Measurements from ENCODE around the gene RELN.

Gene RELN

DNA sequence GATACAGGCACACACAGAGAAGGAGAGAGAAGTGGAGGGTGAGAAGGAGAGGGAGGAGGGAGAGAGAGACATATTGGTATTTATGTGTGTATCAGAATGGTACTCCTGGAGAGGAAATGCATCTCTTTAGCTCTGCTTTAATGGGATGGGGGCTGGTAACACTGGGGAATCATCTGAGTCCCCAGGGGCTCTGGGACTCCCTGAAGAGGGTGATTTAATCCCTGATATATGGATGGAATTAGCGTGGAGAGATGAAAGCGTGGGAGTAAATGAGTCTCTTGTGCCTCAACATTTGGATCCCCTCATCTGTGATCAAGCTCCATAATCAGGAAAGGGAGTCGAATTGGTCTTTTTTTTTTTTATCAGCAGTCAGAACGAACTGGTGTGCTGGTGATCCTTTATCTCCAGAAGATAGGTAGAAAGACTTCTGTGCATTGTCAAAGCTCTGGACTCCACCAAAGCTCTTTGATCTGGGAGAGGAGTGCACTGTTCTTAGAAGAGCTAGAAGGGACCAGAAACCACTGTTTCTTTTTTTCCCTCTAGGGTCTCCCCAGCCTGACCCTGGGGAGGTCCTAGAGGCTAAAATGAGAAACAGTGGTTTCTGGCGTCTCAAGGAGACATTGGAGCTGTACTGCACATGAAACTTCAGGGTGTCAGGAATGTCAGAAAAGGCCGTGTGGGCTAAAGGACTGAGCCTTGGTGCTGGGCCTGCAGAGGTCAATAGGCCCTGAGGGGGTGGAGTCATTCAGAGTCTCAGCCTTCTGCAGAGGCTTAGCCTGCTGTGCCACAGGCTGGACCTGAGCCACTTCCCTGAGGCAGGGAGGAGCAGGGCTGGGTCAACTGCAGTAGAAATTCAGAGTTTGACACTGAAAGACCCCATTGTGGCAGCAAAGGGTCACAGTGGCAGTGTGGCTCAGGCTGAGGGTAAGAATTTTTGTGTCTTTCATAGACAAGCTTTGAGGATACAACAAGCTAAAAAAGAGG is 309.0 kb downstream of the RELN start:
- DNase-seq (ENCODE audit: low spot score) = no peak

DNA sequence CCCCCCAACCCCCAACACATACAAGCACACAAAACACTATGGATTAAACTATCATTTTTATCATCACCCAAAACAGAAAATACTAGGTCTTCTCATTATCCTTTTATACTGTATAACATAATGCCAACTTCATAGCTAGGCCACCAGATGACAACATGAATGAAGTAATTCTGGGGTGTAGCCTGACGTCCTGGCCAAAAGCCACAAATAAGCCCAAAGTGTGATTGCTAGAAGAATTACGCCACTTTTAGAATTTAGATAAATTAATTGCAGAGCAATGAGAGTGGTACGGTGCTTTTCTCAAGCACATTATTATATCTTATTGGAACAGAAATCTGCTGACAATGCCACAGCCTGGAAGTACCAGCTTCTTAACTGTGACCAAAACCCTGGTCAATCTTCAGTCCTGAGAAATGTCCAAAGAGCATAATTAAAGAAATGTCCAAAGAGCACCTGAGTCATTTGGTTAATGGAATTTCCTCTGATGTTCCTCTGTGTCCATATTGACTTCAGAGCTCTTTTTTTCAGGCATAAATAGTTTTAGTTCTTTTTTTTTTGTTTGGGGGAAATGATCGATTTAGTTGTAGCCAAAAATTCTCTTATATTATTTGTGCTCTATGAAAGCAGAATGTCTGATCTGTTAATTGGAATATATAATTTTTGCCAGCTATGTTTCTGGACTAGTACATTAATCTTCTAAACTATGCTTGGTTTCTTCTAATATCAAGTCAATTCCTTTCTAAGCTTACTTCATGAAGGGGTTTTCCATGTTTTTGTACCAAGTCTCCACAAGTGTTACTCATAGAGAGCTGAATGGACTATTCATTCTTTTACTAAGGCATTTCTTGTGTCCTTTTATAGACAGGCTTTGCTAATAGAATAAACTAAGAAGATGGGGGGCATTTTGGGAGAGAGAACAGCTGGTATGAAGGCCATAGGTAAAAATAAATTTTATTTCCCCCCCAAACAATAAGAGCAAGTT is 310.0 kb downstream of the RELN start:
- no peak for DNase-seq (ENCODE audit: low spot score)

DNA sequence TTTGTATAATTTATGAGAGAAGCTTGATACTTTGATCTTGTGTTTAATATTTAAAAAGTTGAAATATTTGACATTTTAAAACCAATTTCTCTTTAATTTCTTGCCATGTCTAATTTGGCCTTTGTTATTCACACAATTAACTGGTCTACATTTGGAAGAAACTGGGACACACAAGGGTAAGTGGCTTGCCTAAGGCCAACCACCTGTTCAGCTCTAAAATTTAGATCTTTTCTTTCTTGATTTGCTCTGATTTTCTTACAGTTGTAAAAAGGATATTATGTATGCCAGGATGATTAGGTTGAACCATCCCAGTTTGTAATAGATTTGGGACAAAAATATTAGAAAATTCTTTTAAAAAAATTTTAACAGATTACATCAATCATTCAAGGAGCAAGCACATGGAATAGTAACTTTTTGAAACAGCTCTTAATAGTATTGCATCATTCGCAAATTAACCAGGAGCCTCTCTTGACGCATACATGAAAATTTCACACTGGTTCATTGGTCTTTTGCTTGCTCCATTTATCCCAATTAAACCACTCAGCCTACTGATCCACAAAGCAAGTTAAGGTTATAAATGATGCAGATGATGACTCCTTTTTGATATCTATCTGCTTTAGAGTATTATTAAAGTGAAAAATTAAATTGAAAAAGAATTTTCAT is 321.0 kb downstream of the RELN start:
- no peak for DNase-seq (ENCODE audit: low spot score)

DNA sequence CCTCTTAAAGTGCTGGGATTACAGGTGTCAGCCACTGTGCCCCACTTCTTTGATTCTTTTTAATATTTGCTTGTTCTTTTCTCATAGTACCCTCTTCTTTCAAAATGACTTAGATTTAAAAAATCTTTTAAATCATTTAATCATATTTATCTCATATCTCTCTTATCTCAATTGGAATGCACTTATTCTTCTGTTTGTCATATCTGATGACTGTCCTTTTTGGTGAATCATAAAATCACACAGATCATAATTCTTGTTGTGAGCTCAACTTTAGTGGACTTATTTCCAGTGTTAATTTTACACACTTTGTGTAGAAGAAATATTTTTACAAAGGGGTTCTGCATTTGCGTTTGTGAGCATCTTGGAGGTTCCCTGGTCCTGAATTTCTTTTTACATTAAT is 323.1 kb downstream of the RELN start:
- DNase-seq (ENCODE audit: low spot score) = no peak

DNA sequence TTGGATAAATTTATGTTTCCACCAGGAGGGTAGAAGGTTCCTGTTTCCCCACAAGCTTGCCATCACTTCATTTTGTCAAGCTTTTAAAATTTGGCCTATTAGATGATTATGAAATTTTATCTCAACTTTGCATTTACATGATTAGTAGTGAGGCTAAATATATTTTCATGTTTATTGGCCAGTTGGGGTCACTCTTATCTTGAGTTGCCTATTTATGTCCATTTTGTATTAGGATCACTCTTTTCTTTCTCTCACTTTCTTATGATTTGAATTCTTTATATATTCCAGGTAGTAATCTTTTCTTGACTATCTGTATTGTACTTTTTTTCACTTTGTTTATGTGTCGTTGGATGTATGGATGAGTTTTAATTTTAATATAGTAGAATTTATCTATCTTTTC is 324.9 kb downstream of the RELN start:
- no peak for DNase-seq (ENCODE audit: low spot score)

DNA sequence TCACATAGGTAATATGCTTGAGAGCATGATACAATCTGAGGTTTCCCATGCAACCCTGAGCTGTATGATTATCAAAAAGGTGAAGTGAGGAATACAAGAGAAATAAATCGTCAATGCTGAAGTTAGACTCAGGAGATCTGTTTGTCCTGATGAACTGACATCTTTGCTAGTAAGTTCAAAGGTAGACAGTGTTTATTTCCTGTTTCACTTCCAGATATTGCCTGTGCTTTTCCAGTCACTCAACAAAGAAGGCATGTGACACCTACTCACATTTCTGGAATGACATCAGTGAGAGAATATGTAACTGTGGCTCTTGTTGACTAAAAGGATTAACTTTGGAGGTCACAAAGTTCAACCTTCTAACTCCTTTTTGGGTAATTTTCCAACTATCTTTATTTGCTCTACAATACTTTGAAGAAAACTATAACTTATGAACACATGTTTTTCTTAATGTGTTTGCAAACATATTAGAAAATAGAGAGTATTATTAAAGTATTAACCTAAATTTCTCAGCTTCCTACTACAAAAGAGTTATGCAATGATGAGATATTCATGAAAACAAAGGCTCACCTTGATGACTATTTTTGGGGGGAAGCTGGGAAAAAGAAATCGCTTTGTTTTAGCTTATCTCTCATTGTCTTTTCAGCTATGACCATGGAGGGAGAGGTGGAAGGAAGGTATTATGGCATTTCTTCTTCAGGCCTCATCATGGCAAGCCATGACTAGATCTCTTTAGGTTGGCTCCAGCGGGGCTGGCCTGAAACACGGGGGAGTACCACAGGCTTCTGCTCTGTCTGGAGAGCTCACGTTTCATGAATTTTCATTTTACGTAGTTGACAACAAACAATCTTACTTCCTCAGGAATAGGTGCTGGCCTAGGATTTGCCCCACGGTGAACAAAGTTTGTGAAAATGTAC is 328.7 kb downstream of the RELN start:
- no peak for DNase-seq (ENCODE audit: low spot score)

DNA sequence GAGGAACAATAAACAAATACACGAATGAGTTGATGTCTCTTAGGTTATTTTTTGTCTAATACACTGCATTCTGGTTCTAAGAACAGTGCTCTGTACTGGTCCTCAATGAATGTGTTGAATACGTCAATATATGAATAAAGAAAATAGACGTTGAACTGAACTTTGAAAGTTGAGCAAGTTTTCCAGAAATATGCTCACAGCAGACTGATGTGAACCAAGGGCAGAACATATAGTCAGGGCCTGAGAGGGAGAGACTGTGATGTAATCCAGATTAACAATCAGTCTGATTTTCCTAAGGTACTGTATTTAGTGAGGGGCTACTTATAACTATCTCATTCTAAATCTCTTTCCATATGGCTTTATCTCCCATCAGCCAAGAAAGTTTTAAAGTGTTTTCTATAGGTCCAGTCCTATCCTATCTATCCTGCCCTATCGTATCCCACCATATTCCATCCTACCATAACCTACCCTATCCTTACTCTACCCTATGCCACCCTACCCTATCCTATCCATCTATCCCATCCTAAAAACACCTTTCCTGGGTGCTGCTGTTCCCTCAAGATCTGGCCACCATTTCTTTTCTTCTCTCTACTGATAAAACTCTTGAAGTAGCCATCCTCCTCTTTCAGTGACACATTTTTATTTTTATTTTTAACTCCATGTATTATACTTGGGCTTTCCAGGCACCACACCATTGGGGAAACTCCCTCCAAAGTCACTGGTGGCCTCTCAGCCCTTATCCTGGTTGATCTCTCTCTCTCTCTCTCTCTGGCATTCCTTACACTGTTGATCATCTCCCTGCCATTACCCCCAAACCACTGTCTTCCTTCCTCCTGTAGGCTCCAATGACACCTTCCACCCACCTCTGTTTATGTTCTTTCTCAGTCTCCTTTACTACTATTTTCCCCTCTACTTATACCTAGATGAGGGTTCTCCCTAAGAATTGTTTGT is 331.1 kb downstream of the RELN start:
- no peak for DNase-seq (ENCODE audit: low spot score)

DNA sequence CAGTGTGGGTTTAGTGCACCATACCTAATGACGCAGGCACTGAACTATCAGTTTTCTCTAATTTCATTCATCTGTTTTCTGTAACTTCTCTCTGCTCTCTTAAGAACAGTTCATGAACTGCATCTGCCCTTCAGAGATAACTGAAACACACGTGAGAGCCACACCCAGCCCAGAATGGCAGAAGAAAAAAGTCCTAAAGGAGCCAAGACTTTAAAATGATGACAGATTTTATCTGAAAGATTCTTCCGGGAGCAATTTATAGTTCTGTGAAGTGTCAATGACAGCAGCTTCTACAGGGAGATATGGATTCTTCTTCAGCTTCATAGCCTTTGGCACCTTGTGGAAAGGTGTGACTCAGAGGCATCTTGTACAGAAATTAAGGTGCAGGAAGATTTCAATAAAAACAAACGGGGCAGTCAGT is 332.0 kb downstream of the RELN start:
- DNase-seq (ENCODE audit: low spot score) = no peak

DNA sequence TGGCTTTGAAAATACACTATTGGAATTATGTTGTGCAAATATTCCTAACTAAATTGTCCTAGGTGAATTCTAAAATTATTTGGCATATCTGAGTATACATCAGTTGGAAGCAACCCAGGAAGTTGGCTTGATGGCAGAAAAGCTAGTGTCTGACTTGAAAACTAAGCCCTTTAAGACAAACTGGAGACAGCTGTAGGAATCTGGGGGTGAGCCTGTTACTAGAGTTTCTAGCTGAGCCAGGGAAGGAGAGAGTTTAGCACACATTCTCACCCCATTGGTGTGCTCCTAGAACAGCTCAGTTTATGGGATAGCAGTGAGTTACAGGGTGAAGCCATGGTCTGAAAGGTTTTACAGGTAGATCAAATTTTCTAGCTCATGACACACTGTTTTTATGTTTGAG is 333.2 kb downstream of the RELN start:
- DNase-seq (ENCODE audit: low spot score) = no peak

DNA sequence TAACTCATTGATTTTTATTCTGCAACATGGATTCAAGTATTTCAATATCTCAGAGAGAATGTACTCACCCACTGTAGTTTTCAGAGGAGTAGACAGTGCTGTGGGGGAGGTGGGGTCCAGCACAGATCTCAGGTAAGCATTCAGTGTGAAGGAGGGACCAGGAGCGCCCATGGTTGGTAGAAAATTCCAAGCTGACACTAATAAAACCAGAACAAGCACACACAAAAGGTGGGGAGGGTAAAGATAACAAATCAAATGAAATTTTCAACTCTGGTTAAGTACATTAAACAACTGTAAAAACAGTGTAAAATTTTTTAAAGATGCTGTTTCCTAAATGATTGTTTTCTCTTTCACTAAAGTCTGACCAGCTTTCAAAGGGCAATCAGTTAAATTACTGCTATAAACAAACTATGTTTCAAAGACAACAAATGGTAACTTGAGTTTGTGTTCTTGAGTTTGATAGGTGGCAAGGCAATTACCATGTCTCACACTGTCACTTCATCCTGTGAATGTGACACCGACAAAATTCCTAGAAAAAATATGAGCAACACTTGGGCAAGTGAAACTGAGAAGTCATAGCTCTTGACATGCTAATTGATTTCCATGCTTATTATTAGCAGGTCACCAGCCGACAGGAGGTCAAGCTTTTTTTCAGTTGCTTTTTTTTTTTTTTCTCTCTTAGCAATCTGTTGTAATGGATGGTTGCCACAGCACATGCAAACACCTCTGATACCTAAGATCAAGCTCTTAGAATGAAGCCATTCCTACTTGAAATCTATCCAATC is 337.7 kb downstream of the RELN start:
- DNase-seq (ENCODE audit: low spot score) = no peak

DNA sequence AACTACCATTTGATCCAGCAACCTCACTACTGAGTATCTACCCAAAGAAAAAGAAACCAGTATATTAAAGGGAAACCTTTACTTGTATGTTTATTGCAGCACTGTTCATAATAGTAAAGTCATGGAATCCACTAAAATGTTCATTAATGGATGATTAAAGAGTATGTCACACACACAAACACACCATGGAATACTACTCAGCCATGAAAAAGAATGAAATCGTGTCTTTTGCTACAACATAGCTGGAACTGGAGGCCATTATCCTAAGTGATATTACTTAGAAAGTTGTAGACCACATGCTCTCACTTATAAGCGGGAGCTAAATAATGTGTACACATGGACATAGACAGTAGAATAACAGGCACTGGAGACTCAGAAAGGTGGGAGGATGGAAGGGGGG is 340.4 kb downstream of the RELN start:
- no peak for DNase-seq (ENCODE audit: low spot score)

DNA sequence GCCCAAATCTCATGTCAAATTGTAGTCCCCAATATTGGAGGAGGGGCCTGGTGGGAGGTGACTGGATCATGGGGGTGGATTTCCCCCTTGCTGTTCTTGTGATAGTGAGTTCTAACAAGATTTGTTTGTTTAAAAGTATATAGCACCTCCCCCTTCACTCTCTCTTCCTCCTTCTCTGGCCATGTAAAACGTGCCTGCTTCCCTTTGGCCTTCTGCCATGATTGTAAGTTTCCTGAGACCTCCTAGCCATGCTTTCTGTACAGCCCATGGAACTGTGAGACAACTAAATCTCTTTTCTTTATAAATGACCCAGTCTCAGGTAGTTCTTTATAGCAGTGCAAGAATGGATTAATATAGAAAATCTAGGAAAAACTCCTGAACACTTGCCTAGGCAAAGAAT is 341.3 kb downstream of the RELN start:
- DNase-seq (ENCODE audit: low spot score) = no peak

DNA sequence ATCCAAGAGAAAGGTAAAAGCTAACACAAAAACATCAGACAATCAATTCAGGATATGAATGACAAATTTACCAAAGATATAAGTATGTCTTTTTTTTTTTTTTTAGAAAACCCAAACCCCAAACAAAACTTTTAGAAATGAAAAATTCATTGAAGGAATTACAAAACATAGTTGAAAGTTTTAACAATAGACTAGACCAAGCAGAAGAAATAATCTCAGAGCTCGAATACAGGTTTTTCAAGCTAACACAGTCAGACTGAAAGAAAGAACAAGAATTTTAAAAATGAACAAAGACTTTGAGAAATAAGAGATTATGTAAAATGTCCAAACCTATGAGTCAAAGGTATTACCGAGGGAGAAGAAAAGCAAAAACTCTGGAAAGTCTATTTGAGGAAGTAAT is 345.1 kb downstream of the RELN start:
- DNase-seq (ENCODE audit: low spot score) = no peak

DNA sequence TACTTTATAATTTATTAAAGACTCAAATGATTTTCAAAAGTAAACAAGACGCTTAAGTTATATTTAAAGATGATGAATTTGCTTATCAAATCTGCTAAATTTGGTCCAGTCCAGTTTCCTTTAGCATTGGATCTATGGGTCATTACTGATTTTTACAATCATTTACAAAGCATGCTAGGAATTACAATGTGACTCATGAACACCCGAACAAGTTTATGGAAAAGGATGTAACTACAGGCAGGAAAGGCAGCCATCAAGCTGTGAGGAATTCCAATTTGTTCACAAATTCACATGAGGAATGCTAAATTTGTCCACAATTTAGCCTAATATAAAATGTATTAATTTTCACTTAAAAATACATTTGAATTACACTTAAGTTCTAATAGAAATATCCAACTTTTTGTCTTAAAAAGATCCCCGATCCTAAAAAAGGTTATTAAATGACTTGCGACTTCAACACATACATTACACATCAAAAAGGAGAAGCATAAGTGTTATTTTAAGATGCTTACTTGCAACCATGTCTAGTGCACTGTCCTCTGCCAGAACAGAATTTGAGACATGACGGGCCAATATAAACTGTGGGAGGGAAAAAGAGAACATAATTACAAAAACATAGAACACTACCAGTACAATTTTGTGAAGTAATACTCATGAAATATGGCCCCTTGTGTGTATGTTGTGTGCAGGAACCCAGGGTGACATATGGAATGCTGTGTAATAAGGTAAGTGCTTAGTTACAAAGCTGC is 349.3 kb downstream of the RELN start:
- DNase-seq (ENCODE audit: low spot score) = no peak

DNA sequence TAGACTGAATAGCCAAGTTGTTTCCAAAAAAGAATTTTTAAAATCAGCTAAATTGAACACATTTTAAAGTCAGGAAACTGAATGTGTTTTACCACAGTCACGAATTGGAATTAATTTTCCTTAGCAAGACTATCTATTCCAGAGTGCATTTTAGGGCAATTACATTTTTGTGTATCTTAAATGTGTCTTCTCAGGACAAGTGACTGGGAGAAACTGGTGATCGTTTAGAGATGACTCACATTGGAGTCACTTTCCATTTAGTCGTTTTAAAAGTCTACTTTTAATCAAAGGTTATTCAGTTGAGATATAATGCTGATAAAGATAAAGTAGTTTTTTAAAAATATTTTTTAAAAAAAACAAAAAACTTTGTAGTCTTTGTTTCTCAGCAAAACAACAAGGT is 351.7 kb downstream of the RELN start:
- DNase-seq (ENCODE audit: low spot score) = no peak

DNA sequence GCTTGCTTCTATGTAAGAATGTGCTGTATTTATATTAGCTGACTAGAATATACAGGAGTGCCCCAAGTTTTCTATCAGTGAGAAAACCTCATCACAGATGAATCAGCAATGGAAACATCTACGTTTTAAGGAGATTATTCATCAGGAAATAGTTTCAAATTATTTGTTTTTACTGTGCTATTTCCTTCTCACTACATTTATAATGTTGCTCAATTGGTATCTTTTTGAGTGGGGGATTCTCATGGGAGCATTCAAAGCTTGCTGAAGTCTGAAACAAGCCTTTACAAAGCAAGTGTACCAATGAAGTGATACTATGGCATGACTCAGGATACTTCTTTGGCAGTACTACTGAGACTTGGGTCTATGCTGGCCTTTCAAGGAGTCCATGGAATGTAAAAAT is 352.4 kb downstream of the RELN start:
- no peak for DNase-seq (ENCODE audit: low spot score)

DNA sequence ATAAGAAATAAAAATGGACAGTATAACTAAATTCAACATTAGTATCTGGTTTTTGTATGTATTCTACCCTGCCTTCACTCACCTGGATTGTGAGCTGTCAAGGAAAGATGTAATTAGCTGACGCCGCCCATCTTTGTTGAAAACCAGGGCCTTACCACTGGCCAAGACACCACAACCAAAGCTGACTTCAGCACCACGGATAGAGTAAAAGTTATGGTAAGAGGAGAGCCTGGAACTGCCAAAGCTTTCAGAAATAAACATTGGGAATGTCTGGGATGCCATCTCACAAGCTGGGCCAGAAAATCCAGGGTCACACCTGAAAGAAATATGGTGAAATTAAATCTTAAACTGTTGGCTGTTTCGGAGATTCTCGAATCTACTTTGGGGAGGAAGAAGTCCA is 353.3 kb downstream of the RELN start:
- no peak for DNase-seq (ENCODE audit: low spot score)

DNA sequence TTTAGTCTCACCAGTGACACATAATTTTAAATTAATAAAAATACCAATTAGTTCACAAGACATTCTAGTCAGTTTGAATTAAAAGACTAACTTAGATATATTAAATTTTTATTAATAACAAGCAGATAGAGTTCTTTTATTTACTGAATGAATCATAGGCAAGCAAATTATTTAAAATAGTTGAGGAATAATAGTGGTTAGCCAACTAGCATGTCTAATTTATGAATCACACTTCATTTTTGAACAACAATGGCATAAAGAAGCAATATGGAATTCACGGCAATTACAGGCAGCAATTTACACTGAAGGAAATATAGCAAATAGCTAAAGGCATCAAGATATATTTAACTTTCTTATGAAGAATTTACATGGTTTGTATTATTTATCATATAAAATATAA is 356.5 kb downstream of the RELN start:
- DNase-seq (ENCODE audit: low spot score) = no peak

Measured in left forelimb (tissue), 1 donor.